Left lung (tissue), 10 donors: Measurements from ENCODE around the gene LATS2. TPM values are rescaled to one million over a fixed set of nuclear protein-coding genes. Genes with fewer than 3 reads are reported as not detected.

Experiments used
- ATAC-seq: fragments of 200-7000 bp; cut with Tn5 transposase; one replicate; pipeline ENCODE4 v1.9.1; 2020; ENCODE audit warnings: moderate library complexity
- DNase-seq, 4 donors: peaks; one replicate each; pipeline ENCODE4 v3.0.0-alpha.2; 2013 to 2020
- H3K27ac ChIP-seq, 2 donors: fragments of 200-600 bp; sonication (generic) in 1 of 2; one replicate each; pipeline versions ENCODE4 v1.5.0 to v1.8.0; 2020 to 2021
- H3K27me3 ChIP-seq, 2 donors: fragments of 200-600 bp; sonication (generic) in 1 of 2; one replicate each; pipeline versions ENCODE4 v1.5.0 to v1.8.0; 2020 to 2021
- H3K36me3 ChIP-seq, 2 donors: fragments of 200-600 bp; sonication (generic) in 1 of 2; one replicate each; pipeline versions ENCODE4 v1.5.0 to v1.8.0; 2020 to 2021
- H3K4me1 ChIP-seq, 2 donors: fragments of 200-600 bp; one replicate each; pipeline ENCODE4 v1.8.0; 2021
- H3K4me3 ChIP-seq, 2 donors: fragments of 200-600 bp; sonication (generic) in 1 of 2; one replicate each; pipeline versions ENCODE4 v1.5.0 to v1.8.0; 2020 to 2021; ENCODE audit warnings: mild to moderate bottlenecking in 1 of 2
- H3K9me3 ChIP-seq, 2 donors: fragments of 200-600 bp; sonication (generic) in 1 of 2; one replicate each; pipeline versions ENCODE4 v1.5.0 to v1.8.0; 2020 to 2021
- intact Hi-C, 2 donors: fragments of 100-400 bp; cut with DNase I; formaldehyde crosslinking; loops; one replicate each; pipeline versions ENCODE4 v1.11.2 to v1.14.2; 2022
- polyA plus RNA-seq, 6 donors: library from polyadenylated mRNA; unstranded; fragments of 120-200 nt; gene quantifications; one replicate each; pipeline ENCODE4 v1.2.1, GENCODE V29; 2013; ENCODE audit not compliant: insufficient read length in 6 of 6
- total RNA-seq, 2 donors: library from RNA; stranded (reverse); fragmentation: NEBNext Ultra II Directional; extraction: Animal tissue kit (Norgen Biotek cat#: 25700); gene quantifications; one replicate each; pipeline ENCODE4 v1.2.1, GENCODE V29; 2021
- TF ChIP-seq, protein P1 (sequence below), 2 donors: fragments of 200-600 bp; sonication (generic) in 1 of 2; IDR thresholded peaks; one replicate each; pipeline versions ENCODE4 v1.5.0 to v1.8.0; 2021; ENCODE audit warnings: antibody characterized with exemption in 2 of 2
- donor health status: DM: no; HTN: yes; CAD: no.
- donor health status: DM: no; HTN: no; CAD: no.

The LATS2 gene
- total and polyA plus RNA-seq, 8 donors, result 13.2 to 31.9 (median 17.0) TPM

DNA sequence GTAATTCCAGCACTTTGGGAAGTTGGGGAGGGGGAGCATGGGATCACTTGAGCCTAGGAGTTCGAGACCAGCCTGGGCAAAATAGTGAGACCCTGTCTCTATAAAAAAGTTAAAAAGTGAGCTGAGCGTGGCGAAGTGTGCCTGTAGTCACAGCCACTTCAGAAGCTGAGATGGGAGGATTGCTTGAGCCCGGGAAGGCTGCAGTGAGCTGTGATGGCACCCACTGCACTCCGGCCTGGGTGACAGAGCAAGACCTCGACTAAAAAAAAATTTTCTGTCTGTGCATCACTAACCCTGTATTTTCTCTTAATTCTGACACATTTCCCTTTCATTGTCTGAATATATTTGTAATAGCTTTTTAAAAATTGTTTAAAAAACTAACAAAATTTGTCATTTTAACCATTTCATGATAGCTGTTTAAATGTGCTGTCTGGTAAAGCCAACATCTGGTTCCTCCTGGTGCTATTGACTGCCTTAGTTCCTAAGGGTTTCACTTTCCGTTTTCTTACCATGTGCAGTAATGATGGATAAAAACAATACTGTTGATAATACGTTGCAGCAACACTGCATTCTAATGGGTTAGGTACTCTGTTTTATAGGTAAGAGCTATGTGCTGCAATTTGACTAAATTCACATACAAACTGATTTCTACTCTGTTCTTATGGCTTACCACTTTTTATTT, 29.7 kb downstream of the LATS2 start:
- intact Hi-C loops, result no loop called here
- Histone ChIP-seq H3K27ac (peak overlapping the region in 1 of 2 donors; percentile 80), H3K4me3 (no peak overlapping the region), H3K4me1 (peaks cover 37 to 55% of the 10 kb centered on the region in 2 donors), H3K27me3 (no peaks in the 10 kb centered on the region), H3K36me3 (no peaks in the 10 kb centered on the region), H3K9me3 (no peaks in the 10 kb centered on the region)
- no peak for DNase-seq
- TF ChIP-seq, protein P1, sequence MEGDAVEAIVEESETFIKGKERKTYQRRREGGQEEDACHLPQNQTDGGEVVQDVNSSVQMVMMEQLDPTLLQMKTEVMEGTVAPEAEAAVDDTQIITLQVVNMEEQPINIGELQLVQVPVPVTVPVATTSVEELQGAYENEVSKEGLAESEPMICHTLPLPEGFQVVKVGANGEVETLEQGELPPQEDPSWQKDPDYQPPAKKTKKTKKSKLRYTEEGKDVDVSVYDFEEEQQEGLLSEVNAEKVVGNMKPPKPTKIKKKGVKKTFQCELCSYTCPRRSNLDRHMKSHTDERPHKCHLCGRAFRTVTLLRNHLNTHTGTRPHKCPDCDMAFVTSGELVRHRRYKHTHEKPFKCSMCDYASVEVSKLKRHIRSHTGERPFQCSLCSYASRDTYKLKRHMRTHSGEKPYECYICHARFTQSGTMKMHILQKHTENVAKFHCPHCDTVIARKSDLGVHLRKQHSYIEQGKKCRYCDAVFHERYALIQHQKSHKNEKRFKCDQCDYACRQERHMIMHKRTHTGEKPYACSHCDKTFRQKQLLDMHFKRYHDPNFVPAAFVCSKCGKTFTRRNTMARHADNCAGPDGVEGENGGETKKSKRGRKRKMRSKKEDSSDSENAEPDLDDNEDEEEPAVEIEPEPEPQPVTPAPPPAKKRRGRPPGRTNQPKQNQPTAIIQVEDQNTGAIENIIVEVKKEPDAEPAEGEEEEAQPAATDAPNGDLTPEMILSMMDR (IDR thresholded peaks at IDR 0.05), result no peak
- ATAC-seq, result no peak

DNA sequence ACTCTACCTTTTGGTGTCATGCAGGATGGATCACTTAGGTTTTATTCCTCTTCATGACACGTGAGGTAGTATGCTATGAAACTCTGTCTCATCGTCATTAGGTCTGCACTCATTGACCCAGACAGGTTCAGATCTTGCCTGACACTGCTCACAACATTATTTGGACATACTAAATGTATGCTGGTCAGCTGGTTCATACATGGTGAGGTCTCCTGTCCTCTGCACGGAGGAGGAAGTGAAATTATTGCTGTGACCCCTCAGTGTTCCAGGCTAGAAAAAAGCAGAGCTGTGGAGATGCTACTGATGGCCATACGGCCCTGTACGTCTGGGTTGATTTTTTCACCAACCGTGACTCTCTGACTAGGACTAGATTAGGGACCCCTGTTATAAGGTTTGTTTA, 35.8 kb downstream of the LATS2 start:
- Histone ChIP-seq H3K27ac (no peak overlapping the region), H3K9me3 (no peaks in the 10 kb centered on the region), H3K4me1 (peaks cover 0 to 25% of the 10 kb centered on the region in 2 donors), H3K27me3 (no peaks in the 10 kb centered on the region), H3K4me3 (no peak overlapping the region), H3K36me3 (no peaks in the 10 kb centered on the region)
- ATAC-seq (no peak), DNase-seq (no peak)
- TF ChIP-seq, protein P1 (IDR thresholded peaks at IDR 0.05), result no peak
- intact Hi-C loops, result no loop called here

DNA sequence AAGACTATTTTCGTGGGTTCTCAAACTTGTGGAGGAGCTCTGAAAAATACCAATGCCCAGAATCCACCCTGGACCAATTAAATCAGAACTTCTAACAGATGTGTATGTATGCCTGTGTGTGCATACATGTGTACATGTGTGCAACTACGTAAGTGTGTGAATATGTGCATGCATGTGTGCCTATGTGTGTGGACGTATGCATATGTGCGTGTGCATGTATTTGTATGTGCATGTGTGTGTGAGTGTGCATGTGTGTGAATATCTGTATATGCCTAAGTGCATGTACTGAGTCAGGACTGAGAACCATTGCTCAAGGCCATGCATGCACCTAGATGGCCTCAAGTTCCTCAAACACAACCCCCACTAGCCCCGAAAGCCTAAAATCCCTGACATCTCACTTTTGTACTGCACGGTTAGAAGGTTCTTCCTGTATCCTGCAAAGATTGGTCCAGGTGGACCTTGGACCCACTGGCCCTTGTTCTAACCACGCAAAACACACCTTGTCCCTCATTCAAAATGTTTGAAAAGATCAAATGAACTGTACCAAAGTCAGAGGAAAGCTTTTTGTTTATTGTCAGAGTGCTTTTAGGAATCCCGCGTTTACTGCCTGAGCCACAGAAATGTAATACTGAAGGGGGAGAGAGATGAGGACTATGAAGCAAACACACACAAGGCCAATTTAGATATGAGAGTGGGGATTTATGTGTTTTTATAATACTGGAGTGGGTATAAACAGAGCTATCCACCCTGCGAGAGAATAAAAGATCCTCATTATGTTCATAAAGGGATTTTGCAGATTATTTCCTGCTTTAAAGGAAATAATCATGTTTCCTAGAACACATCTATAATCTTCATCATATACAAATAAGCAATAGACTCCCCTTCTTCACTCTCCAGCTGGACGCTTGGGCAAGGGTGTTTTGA, 39.1 kb downstream of the LATS2 start:
- H3K4me3 ChIP-seq, result no peak overlapping the region
- ATAC-seq (no peak), DNase-seq (no peak)
- H3K4me1 ChIP-seq, result peaks cover 0 to 45% of the 10 kb centered on the region in 2 donors
- no peaks in the 10 kb centered on the region for H3K9me3 ChIP-seq
- H3K27me3 ChIP-seq, result no peaks in the 10 kb centered on the region
- intact Hi-C loops, result no loop called here
- no peak overlapping the region for H3K27ac ChIP-seq
- no peaks in the 10 kb centered on the region for H3K36me3 ChIP-seq
- TF ChIP-seq, protein P1 (IDR thresholded peaks at IDR 0.05), result no peak

DNA sequence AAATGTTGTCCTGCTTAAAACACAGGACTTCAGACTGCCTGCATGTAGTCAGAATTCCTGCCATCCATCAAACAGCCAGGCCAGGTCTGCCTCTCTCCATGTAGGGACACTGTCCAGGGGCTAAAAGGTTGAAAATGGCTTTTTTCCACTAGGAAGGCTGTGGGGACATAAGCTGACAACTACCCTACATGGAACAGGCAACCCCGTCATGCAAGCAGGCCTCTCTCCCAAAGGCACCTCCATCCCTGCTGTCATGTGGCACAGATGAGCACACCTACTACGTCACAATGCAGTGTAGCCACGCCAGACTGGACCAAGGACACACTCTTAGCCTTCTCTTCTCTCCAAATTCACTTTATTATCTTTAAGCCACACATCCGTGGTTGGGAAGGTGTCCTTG, 40.8 kb downstream of the LATS2 start:
- Histone ChIP-seq H3K9me3 (no peaks in the 10 kb centered on the region), H3K27ac (no peak overlapping the region), H3K4me1 (peaks cover 7 to 60% of the 10 kb centered on the region in 2 donors), H3K27me3 (no peaks in the 10 kb centered on the region), H3K36me3 (no peaks in the 10 kb centered on the region), H3K4me3 (no peak overlapping the region)
- DNase-seq (no peak), ATAC-seq (no peak)
- TF ChIP-seq, protein P1 (IDR thresholded peaks at IDR 0.05), result no peak
- intact Hi-C loops, result no loop called here

DNA sequence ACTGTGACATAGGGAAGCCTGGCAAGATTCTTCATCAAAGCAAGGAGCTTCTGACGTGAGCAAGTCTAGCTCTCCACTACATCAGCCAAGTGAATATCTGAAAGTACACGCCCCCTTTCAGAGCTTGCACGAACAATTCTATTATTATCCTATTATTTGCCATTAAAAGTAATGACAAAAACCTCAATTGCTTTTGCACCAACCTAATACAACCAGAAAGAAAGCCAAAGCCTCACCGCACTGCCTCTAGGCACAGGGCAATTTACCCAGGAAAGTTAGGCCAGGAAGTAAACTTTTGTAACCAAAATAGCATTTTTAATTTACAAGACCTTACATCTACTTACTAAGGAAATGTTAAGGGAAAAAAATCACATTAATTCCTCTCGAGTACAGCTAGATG, 41.2 kb downstream of the LATS2 start:
- TF ChIP-seq, protein P1 (IDR thresholded peaks at IDR 0.05), result no peak
- intact Hi-C loops, result no loop called here
- no peak for DNase-seq
- Histone ChIP-seq H3K4me1 (peaks cover 7 to 61% of the 10 kb centered on the region in 2 donors), H3K27ac (no peak overlapping the region), H3K27me3 (no peaks in the 10 kb centered on the region), H3K4me3 (no peak overlapping the region), H3K36me3 (no peaks in the 10 kb centered on the region), H3K9me3 (no peaks in the 10 kb centered on the region)
- ATAC-seq, result no peak
